Amniotic stem cell (primary cell): Measurements from ENCODE around the gene TEX53.

Experiments used
- DNase-seq: peaks from one replicate; lab custom pipeline; 2025; lab: John Stamatoyannopoulos, UW

TEX53 gene

DNA sequence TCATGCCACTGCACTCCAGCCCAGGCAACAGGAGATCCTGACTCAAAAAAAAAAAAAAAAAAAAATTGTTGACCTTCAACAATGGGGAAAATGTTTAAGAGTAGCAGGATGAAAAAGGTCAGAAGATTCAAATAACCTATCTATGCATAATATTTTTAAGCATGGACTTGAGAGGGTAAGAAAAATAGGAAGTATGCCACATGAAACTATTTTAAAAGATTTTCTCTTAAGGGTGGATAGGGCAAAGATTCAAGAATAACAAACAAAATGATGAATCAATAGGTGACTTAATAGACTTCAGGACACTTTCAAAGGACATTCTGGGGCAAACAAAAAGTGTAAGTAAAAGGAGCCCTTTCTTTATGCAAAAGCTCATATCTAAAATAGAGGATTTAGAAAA is 21.2 kb upstream of the TEX53 start:
- no peak for DNase-seq

DNA sequence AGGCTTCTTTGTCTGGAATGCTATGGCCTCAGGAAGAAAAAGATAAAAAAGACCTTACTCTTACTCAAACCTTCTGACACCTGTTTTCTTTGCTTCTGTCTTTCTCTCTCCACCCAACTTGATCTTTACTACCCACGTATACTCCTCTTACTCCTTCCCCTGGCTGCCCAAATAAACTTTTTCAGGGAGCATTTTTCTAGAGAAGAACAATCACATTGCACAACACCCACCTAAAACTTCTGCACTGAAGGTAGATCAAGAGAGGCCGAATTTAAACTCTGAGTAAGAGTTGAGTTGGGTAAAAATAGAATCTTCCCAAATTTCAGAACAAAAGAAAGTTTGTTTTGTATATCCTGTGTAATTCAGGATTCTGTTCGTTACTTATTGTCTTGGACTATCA is 20.5 kb upstream of the TEX53 start:
- no peak for DNase-seq

DNA sequence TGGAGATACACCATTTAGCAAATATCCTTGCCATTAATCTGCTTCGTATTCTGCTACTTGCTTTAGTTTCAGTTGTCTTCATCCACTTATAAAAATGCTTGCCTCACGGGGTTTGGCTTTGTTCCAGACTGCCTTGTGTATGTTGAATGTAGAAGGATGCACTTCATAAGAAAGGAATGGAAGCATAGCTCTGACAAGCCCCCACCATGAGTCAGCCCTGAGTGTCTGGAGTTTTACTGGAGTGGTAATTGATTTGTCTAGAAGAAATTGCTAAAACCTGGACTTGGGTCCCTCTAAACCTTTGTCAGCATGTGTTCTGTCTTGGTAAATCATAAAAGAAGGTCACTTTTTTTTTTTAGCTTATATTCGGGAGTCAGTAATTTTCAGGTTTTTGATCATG is 19.8 kb upstream of the TEX53 start:
- peak; percentile 99 for DNase-seq

DNA sequence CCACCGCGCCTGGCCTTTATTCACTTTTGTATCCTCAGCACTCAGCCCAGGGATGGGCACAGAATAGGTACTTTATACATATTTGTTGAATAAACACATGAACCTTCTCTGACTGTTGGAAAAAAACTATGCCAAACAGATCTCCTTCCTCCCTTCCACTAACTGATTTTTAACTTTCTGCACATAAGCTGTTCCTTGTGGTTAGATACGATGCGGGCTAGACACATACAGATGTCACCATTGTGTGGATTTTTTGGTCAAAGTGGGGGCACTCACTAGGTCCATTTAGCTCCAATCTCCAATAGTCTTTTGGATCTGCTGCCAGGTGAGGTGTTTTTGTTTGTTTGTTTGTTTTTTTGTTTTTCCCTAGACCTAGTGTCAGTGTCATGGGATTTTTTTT is 19.3 kb upstream of the TEX53 start:
- DNase-seq: no peak

DNA sequence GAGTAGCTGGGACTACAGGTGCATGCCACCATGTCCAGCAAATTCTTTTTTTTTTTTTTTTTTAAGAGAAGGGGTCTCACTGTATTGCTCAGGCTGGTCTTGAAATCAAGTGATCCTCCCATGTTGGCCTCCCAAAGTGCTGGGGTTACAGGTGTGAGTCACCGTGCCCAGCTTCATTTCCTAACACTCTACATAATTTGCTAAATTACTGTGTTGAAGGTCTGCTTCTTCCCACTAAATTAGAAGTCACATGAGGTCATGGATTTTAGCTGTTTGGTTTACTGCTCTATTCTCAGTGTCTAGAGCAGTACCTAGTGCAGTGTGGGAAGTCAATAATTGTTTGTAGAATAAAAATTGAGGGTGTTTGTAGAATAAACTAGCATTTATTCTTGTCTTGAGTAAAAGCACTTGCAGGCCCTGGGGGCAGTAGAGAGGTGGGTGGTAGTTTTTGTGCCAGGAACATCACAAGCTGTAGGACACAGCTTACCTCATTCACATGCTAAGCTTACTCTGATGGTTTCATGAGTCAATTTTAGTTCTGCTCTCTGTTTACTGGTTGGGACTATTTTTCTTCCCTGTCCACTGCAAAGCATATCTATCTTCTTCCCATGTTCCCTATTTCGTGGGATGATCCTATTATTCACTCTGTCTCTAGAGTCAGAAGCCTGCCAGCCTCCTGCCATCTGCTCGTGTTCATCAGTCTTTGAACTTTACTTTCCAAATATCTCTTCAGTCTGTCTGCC is 17.4 kb upstream of the TEX53 start:
- no peak for DNase-seq

DNA sequence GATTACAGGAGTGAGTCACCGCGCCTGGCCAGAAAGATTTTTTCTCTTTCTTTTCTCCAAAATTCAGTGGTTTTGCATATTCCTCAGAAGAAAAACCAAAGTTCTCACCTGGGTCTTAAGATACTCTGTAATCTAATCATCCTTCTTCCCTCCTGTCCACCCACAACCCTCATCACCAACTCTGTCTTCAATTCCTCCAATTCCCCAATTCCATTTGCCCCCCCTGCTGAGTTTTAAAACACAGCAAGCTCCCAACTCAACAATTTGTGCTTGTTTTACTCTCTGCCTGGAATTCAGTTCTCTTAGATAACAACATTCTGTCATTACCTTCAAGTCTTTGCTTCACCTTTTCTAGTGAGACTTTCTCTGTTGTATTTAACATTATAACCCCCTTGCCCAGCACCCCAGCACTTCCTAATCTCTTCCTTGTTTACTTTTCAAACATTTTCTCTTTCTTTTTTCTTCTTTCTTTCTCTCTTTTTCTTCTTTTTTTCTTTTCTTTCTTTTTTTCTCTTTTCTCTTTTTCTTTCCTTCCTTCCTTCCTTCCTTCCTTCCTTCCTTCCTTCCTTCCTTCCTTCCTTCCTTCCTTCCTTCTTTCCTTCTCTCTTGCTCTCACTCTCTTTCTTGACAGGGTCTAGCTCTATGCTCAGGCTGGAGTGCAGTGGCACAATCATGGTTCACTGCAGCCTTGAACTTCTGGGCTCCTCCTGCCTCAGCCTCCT is 16.6 kb upstream of the TEX53 start:
- no peak for DNase-seq

DNA sequence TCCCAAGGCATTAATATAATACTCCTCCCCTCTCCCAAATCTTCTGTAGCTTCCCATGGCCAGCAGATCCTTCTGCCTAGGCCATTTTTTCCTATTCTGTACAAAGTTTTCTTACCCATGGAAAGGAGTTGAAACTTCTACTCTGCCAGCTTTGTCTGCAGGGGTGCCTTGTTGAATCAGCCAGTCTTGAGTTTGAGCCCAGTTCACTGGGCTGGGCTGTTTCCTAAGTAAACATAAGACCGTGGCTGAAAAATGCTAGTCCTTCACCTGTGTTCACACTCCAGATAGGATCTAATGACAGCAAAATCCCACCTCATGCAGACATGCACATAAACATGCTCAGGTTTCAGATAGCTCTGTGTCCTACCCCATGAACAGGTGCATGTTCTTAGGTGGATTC is 14.0 kb upstream of the TEX53 start:
- DNase-seq: no peak

DNA sequence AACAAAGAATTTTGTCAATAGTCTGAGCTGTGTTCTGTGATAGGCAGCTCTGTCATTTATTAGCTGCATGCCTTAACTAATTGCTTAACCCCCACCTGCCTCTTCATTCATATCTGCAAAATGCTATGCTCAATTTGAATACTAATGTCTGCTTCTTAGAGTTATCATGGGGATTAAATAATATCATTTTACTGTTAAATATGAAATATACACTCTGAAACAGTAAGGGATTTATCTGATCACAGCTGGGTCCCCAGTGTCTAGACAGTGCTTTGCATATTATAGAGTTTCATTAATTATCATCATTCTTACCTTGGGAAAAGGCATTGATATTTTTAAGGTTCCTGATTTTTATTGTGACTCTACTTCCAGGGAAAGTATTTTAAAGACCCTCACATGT is 12.4 kb upstream of the TEX53 start:
- no peak for DNase-seq

DNA sequence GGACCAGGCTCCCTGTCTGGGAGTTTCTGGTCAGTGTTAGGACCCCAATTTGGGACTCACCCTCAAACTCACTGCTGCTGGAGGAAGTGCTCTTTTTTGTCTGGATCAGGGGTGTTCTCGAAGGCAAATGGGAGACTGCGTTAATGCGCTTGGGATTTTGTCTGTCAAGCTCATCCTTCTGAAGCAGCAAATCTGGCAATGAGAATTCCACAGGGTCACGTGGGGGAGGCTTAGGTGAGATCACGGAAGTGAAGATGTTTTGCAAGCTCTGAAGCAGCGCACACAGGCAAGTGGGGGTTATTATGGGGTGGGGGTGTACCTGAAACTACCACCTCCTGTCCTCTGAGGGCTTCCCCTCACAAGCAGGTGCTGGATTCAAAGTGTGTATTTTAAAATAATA is 10.5 kb upstream of the TEX53 start:
- DNase-seq: no peak

DNA sequence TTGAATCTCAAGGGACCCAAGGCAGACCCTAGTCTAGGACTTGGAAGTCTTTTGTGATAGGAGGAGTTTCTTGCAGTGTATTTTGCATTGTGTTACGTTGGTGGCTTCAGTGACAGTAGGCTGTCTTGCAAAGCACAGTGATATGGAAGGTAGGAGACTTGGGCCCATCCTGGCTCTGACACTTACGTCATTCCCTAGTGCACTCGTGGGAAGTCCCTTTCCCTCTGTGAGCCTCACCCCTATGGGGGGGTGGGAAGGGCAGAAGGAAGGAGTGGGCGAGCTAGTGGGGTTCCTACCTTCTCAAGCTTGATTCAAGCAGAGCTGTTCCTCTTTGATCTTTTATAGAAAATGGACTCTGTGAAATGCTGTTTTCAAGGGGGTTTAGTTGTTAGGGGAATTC is 9.2 kb upstream of the TEX53 start:
- no peak for DNase-seq

DNA sequence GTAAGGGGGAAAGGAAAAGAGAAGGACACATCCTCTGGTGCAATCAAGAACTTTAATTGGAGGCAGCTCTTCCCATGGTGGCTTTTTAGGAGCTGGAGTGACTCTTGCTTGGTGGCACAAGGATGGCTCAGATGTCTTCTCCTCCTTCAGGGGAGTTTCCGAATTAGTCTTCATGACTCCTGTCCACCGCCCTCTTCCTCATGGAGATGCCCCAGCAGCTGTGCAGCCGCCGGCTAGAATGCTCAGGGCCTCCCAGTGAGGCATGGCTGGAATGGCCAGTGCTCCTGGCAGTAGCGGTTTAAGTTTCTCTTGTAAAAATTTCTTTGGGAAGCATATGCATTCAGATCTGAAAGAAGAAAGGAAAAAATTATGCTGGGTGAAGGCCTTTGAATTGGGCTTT is 8.8 kb upstream of the TEX53 start:
- no peak for DNase-seq

DNA sequence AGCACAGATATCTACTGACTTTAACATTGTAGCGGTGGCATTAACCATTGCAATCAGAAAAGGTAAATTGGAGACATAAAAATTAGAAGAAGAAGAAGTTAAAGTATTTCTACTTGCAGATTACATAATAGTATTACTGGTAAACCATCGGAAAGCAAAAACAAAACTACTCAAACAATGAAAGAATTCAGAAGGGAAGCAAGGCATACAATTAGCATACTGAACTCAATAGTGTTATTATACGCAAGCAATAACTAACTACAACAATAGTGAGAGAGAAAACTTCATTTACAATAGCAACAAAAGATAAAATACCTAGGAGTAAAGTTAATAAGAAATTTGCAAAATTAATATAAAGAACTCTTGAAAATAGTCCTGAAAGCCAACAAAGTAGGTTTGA is 6.6 kb upstream of the TEX53 start:
- no peak for DNase-seq

DNA sequence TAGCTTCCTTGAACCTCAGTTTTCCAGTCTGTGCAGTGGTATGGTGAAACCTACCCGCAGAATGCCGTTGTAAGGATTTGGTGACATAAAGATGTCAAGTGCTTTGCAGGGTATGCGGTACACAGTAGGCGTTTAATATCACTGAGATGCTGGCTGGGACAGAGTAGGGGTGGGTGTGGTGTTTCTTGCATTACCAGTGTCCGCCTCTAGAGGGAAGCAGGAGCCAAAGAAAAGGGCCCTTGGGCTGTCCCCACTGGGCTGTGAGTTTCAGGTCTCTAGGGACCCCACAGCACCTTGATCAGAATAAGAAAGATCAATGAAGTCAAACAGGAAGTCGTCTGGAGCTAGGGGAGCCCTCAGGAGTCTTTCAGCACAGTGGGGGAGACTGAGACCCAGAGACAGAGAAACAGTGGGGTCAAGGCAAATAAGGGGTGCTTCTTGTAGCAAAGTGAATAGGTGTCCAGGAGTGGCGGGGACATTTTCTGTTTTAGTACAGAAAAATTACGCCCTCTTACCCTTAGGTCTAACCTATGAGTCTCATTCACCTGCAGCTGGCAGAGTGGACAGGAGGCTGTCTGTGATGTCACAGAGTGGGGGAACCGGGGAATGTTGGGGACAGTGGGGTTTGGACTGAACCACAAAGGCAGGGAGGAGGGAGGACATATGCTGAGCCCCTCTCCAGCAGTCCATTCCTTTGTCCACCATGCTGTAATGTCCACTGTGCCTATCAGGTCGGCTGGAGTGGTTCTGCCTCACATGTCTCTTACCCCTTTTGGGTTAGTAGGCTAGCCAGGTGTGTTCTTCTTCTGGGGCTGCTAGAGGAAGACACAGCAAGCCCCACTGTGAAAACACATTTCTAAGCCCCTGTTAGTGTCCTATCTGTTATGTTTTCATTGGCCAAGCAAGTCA is 4.7 kb upstream of the TEX53 start:
- no peak for DNase-seq

DNA sequence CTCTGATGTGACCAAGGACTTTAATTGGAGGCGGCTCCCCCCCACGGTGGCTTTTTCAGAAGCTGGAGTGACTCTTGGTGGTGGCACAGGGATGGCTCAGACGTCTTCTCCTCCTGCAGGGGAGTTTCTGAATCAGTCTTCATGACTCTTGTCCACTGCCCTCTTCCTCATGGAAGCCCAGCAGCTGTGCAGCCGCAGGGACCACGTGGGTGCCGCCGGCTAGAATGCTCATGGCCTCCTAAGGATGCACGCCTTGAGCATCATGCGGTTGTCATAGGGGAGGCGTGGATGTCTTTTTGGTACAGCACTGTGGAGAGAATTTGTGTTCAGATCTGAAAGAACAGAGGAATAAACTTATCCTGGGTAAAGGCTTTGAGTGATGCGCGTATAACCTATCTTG is 1.3 kb downstream of the TEX53 start:
- no peak for DNase-seq

DNA sequence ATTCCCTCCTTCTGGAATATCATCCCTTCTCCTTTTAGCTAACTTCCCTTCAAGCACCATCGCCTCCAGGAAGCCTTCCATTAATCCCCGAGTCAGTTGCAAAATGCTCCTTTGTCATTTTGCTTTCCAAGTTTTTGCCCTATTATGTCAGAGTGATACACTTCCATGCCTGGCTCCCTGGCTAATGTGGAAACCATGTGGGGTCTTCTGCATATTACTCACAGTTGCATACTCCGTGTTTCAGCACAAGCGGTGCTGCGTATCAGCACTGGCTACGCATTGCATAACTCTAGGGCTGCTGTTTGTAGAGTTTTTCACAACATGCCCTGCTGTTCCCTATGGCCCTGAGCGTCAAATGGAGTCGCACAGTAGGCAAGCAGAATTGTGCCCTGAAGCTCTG is 1.9 kb downstream of the TEX53 start:
- DNase-seq: no peak

DNA sequence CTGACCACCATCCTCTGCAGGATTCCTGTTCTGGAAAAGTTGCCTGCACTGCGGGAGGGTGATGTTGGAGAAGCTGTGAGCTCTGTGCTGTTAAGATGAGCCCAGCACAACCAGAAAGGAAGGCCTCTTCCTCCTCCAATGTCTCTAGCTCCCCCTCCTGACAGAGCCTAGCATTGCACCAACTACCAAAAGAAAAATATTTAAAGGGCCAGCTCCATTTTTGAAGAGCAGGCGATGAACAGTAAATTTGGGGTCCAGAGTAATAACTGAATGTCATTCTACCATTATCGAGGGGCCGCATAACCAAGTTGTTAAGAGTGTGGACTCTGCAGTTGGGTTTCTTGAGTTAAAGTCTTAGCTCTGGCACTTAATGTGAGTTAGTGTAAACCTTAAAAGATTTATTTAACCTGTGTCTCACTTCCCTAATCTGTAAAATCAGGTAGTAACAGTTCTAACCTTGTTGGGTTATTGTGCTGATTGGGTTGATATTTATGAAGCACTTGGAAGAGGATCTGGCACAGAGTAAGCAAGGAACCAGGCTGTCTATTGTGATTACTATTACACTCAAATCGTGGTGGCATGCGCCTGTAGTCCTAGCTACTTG is 3.9 kb downstream of the TEX53 start:
- peak; percentile 41 for DNase-seq

DNA sequence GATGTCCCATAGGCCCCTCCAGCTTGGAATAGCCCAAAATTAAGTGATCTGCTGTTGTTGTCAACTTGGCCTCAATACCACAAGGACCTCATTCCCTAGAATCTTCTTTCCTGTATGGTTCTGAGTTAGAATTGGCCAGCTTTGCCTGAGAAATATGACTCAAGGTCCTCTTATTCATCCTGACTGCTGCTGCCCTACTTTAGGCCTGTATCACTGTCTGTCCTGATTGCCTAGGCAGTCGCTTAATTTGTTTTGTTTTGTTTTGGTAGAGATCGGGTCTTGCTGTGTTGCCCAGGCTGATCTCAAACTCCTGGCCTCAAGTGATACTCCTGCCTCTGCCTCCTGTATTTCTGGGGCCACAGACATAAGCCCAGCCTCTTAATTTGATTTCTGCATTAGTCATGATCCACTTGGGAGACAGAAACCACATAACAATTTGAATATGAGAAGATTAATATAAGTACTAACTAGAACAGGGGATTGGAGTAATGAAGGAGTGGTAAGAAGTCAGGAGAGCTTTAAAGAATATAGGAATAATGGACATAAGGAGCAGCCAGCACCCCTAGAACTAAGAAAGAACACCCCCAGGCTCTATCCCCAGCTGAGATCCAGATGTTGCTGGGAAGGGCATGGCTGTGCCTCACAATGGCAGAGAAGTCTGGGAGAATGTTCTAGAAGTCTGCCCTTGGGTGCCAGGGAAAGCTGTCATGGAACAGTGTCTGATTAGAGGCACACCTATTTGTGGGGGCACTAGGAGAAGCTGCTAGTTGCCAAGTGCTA is 4.6 kb downstream of the TEX53 start:
- no peak for DNase-seq

DNA sequence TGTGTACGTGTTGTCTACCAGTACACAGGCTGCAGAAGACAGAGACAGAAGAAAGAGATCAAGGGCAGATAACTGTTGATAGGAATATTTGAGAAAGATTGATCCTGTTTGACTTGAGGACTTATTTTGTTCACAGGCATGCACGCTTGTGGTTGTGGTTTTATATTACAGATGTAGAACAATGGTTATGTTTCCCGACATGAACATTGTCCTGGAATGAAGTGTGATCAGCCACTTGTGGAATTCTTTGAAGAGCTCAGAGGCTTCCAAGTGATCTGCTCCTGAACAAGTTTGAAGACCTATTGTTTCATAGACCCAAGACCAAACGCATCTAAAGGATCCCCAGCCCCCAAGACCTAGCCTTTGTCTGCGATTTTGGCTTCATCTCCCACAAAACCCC is 13.7 kb downstream of the TEX53 start:
- DNase-seq: no peak

DNA sequence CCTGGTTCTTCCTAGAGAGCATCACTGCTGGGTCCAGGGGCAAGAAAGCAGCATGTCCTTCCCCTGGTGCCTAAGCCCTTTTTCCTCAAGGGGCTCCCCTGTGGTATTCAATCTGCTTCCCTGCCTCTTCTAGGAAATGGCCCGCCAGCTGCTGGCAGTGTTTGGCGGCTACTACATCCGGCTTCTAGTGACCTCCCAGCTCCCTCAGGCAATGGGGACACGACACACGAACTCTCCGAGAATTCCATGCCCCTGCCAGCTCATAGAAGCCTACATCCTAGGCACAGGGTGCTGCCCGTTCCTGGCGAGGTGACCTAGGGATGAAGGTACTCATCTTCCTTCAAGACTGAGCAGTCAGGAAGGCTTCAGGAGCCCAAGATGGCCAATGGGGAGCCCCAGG is 14.6 kb downstream of the TEX53 start:
- DNase-seq: no peak

DNA sequence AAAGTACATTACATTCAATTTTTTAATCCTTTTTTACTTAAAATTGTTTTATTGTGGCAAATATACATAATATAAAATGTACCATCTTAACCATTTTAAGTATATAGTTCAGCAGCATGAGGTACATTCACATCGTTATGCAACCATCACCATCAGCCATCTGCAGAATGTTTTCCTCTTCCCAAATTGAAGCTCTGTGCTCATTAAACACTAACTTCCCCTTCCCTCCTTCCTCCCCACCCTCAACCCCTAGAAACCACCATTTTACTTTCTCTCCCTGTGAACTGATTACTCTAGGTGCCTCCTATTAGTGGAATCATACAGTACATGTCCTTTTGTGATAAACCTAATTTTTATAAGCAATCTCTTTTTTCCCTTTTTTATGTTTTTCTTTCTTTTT is 15.6 kb downstream of the TEX53 start:
- DNase-seq: no peak

DNA sequence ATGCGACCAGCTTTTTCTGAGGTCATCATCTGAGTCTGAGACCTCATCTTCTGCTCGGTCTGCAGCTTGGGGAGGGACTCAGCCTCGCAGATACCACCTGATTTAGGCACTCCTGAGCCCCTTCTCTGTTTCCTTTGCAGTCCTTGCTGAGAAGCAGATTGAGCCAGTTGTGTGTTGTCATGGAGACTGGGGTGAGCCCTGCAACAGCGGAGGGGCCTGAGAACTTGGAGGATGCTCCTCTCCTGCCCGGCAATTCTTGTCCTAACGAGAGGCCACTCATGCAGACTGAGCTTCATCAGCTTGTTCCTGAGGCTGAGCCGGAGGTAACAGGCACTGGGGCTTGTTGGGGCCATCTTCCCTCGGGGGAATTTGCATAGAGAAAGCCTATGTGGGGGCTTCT is 19.2 kb downstream of the TEX53 start:
- DNase-seq: no peak

DNA sequence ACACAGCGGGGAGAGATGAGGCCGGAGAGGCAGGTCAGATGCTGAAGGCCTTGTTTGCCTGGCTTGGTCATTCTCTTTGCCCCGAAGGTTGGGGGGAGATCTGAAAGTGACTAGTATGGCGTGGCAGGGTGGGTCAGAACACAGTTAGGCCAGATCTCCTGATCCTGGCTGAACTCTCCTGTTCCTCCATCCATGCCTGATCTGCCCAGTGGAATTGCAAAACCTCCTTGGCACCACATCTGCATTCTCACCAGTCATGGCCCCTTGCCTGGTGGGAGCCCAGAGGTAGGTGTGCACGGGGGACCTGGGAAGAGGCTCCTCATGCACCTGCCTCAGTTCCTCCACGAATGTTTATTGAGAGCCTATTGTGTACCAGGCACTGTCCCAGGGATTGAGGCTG is 23.2 kb downstream of the TEX53 start:
- no peak for DNase-seq
